ENCODE results near the gene YIF1B. TPM values are rescaled to one million over a fixed set of nuclear protein-coding genes. Genes with fewer than 3 reads are reported as not detected.

Gene YIF1B
- total RNA-seq, 4 donors from 2014 or later: 10.8 to 26.5 (median 21.5) TPM

DNA sequence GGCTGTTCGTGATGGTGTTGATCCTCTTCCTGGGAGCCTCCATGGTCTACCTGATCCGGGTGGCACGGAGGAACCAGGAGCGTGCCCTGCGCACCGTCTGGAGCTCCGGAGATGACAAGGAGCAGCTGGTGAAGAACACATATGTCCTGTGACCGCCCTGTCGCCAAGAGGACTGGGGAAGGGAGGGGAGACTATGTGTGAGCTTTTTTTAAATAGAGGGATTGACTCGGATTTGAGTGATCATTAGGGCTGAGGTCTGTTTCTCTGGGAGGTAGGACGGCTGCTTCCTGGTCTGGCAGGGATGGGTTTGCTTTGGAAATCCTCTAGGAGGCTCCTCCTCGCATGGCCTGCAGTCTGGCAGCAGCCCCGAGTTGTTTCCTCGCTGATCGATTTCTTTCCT is 23.9 kb downstream of the YIF1B start:
- 86% methylated on average over 14 of the region's 15 CpGs for WGBS
- no peak for DNase-seq (ENCODE audit: extremely low spot score)
- H3K36me3 ChIP-seq: peaks cover 0 to 19% (median 0%) of the 10 kb centered on the region in 4 donors
- H3K27me3 ChIP-seq: no peaks in the 10 kb centered on the region
- peaks cover 0 to 11% (median 7%) of the 10 kb centered on the region in 4 donors for H3K4me1 ChIP-seq
- H3K27ac ChIP-seq (replicated peaks in 1 of 4): no peak overlapping the region
- intact Hi-C loops (cut with DNase I): no loop called here
- H3K4me3 ChIP-seq: no peak overlapping the region
- no peaks in the 10 kb centered on the region for H3K9me3 ChIP-seq
- TF ChIP-seq POLR2AphosphoS5 (IDR thresholded peaks at IDR 0.05): no peak
- no peak for TF ChIP-seq POLR2A (IDR thresholded peaks at IDR 0.05; ENCODE audit: low read depth)
- no peak for TF ChIP-seq EP300 (IDR thresholded peaks at IDR 0.05)
- TF ChIP-seq, protein P1, sequence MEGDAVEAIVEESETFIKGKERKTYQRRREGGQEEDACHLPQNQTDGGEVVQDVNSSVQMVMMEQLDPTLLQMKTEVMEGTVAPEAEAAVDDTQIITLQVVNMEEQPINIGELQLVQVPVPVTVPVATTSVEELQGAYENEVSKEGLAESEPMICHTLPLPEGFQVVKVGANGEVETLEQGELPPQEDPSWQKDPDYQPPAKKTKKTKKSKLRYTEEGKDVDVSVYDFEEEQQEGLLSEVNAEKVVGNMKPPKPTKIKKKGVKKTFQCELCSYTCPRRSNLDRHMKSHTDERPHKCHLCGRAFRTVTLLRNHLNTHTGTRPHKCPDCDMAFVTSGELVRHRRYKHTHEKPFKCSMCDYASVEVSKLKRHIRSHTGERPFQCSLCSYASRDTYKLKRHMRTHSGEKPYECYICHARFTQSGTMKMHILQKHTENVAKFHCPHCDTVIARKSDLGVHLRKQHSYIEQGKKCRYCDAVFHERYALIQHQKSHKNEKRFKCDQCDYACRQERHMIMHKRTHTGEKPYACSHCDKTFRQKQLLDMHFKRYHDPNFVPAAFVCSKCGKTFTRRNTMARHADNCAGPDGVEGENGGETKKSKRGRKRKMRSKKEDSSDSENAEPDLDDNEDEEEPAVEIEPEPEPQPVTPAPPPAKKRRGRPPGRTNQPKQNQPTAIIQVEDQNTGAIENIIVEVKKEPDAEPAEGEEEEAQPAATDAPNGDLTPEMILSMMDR (IDR thresholded peaks at IDR 0.05): no peak

DNA sequence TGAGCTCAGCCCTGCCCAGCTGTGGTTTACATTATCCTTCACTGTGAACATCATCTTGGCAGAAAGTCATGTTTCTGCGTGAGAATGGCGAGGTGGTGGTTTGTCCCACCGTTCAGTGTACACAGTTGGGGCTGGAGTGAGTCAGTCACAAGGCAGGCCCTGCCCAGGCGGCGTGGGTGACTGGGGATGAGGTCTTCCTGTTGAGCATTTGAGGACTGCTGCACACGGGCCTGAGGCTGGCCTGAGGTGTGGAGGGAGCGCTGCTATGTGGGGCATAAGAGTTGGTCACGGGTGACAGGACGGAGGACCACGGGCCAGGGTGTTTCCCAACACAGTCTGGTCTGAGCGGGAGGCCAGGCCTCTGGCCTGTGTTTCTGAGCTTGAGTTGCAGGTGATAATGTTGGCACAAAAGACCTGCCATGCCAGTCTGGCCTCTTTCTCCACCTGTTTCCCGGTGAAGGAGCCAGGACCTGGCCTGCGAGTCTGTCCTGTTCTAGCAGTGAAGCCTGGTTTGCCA is 25.1 kb downstream of the YIF1B start:
- no peak for DNase-seq (ENCODE audit: extremely low spot score)
- Histone ChIP-seq H3K27ac (replicated peaks in 1 of 4) (no peak overlapping the region), H3K4me3 (no peak overlapping the region), H3K9me3 (no peaks in the 10 kb centered on the region), H3K4me1 (peaks cover 0 to 11% (median 7%) of the 10 kb centered on the region in 4 donors), H3K27me3 (no peaks in the 10 kb centered on the region), H3K36me3 (peaks cover 0 to 19% (median 0%) of the 10 kb centered on the region in 4 donors)
- intact Hi-C loops (cut with DNase I): no loop called here
- 55% methylated on average over 7 of the region's 13 CpGs for WGBS
- TF ChIP-seq EP300 (IDR thresholded peaks at IDR 0.05) (no peak), POLR2AphosphoS5 (IDR thresholded peaks at IDR 0.05) (no peak), POLR2A (IDR thresholded peaks at IDR 0.05; ENCODE audit: low read depth) (no peak)
- TF ChIP-seq, protein P1 (IDR thresholded peaks at IDR 0.05): no peak

DNA sequence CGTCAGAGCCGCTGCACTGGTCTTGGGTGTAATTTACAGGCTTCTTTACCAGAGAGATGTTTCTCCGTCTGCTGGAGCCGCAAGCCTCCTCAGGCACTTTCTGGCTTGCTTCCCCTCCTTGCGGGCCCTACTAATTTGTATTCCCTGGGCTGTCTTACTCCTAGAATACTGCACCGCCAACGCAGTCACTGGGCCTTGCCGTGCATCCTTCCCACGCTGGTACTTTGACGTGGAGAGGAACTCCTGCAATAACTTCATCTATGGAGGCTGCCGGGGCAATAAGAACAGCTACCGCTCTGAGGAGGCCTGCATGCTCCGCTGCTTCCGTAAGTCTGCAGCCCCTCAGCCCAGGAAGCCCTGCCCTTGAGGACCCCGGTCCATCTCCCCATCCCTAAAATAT is 25.8 kb downstream of the YIF1B start:
- peaks cover 0 to 11% (median 7%) of the 10 kb centered on the region in 4 donors for H3K4me1 ChIP-seq
- H3K36me3 ChIP-seq: peaks cover 0 to 19% (median 0%) of the 10 kb centered on the region in 4 donors
- TF ChIP-seq POLR2AphosphoS5 (IDR thresholded peaks at IDR 0.05) (no peak), EP300 (IDR thresholded peaks at IDR 0.05) (no peak), POLR2A (IDR thresholded peaks at IDR 0.05; ENCODE audit: low read depth) (no peak)
- TF ChIP-seq, protein P1 (IDR thresholded peaks at IDR 0.05): no peak
- WGBS: 96% methylated on average over 12 of the region's 15 CpGs
- intact Hi-C loops (cut with DNase I): no loop called here
- no peaks in the 10 kb centered on the region for H3K9me3 ChIP-seq
- no peak overlapping the region for H3K27ac ChIP-seq (replicated peaks in 1 of 4)
- no peak overlapping the region for H3K4me3 ChIP-seq
- DNase-seq (ENCODE audit: extremely low spot score): no peak
- H3K27me3 ChIP-seq: no peaks in the 10 kb centered on the region

DNA sequence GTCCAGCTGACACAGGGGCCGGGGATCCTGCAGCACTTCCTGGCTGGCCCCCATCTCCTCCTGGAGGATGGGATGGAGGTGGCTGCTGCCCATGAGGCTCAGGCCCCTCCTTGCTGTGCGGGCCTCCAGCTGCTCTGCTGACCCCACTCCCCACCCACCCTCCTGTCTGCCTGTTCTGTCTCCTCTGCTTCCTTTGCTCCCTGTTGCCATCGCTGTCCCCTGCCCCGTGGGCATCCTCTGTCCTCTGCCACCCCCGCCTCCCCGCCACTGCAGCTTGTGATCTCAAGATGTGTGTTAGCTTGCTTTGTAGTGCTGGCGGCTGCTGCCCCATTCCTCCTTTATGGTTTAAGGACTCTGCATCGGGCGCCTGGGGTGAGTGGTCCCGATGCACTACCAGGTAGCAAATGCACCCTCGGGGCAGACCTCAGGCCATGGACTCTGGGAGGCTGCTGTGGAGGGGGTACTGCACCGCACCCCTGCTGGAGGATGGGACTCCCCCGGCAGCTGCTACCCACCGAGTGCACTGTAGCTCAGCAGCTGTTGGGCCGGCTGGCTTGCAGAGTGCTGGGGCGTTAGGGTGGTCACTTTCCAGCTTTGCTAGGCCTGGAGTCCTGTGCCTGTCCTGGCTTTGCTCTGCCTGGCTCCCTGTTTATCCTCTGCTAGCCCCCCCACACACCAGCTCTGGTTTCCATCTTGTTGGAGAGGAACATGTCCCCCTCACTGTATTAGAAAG is 27.5 kb downstream of the YIF1B start:
- no peak for TF ChIP-seq EP300 (IDR thresholded peaks at IDR 0.05)
- TF ChIP-seq POLR2A (IDR thresholded peaks at IDR 0.05; ENCODE audit: low read depth): no peak

DNA sequence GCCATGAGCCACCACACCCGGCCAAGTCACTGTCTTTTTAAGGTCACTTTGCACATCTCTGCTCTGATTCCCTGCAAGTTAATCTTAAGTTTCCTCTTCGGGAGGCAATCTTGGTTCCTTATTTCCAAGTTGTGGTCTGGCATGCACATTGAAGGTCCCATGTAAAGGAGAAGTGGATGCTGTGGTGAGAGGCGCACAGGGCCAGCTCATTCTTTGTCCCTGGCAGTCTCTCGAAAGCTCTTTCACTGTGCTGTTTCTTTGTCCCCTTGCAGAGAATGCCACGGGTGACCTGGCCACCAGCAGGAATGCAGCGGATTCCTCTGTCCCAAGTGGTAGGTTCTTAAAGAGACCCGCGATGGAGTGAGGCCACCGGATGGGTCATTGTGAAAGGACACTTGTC is 28.1 kb downstream of the YIF1B start:
- H3K4me1 ChIP-seq: peaks cover 0 to 11% (median 7%) of the 10 kb centered on the region in 4 donors
- peaks cover 0 to 19% (median 0%) of the 10 kb centered on the region in 4 donors for H3K36me3 ChIP-seq
- H3K9me3 ChIP-seq: no peaks in the 10 kb centered on the region
- no peak overlapping the region for H3K4me3 ChIP-seq
- intact Hi-C loops (cut with DNase I): no loop called here
- H3K27me3 ChIP-seq: no peaks in the 10 kb centered on the region
- 87% methylated on average over 5 of the region's 9 CpGs for WGBS
- H3K27ac ChIP-seq (replicated peaks in 1 of 4): no peak overlapping the region
- DNase-seq (ENCODE audit: extremely low spot score): no peak
- no peak for TF ChIP-seq POLR2AphosphoS5 (IDR thresholded peaks at IDR 0.05)
- no peak for TF ChIP-seq POLR2A (IDR thresholded peaks at IDR 0.05; ENCODE audit: low read depth)
- TF ChIP-seq, protein P1 (IDR thresholded peaks at IDR 0.05): no peak
- TF ChIP-seq EP300 (IDR thresholded peaks at IDR 0.05): no peak

More for the DNA sequence above, 27.5 kb downstream of the YIF1B start:
- H3K27me3 ChIP-seq: no peaks in the 10 kb centered on the region
- H3K4me1 ChIP-seq: peaks cover 0 to 11% (median 7%) of the 10 kb centered on the region in 4 donors
- intact Hi-C loops (cut with DNase I): no loop called here
- 72% methylated on average over 16 of the region's 16 CpGs for WGBS
- no peak overlapping the region for H3K27ac ChIP-seq (replicated peaks in 1 of 4)
- H3K9me3 ChIP-seq: no peaks in the 10 kb centered on the region
- no peak overlapping the region for H3K4me3 ChIP-seq
- peaks cover 0 to 19% (median 0%) of the 10 kb centered on the region in 4 donors for H3K36me3 ChIP-seq
- DNase-seq (ENCODE audit: extremely low spot score): no peak
